ENCODE measurements around the gene TRIM72.
"Not testable (repeated sequence)": the region's sequence is repeated elsewhere in the genome, so short reads cannot be mapped to it uniquely, and the experiment has no call there.

The TRIM72 gene

DNA sequence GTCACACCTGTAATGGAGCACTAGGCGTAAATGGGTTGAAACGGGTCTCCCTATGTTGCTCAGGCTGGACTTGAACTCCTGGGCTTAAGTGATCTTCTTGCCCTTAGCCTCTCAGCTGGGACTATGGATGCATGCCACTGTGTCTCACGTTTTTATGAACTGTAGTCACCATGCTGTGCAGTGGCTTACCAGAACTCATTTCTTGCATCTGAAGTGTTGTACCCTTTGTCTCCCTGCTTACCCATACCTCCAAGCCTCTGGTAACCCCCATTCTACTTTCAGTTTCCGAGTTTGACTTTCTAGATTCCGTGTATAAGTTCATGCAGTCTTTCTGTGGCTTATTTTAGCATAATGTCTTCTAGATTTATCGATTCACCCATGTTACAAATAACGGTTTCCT lies 19.0 kb upstream of the TRIM72 start:
- H3K36me3 ChIP-seq (ENCODE audit: insufficient read depth, low read length) = peaks cover 70% of the 10 kb centered on the region
- H3K9ac ChIP-seq (ENCODE audit: insufficient read length) = no peak overlapping the region

DNA sequence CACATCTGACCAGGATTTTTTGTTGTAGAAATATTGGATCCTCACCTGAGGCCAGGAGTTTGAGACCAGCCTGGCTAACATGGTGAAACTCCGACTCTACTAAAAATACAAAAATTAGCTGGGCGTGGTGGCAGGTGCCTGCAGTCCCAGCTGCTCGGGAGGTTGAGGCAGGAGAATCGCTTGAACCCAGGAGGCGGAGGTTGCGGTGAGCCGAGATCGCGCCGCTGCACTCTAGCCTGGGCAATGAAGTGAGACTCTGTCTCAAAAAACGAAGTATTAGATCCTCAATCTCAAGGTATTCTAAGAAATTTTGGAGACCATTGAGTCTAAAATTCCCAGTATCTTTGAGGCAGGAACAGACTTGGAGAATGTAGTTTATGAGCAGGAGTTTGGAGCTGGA lies 18.1 kb upstream of the TRIM72 start:
- DNase-seq (ENCODE audit: low read depth, low spot score); H3K9ac ChIP-seq (ENCODE audit: insufficient read length); H3K4me3 ChIP-seq; H3K27ac ChIP-seq; H3K9me3 ChIP-seq (ENCODE audit: low read depth, low read length): not testable (repeated sequence)
- H3K36me3 ChIP-seq (ENCODE audit: insufficient read depth, low read length) = peaks cover 60% of the 10 kb centered on the region

More for the DNA sequence above, 19.0 kb upstream of the TRIM72 start:
- TF ChIP-seq POLR2AphosphoS5 (IDR thresholded peaks at IDR 0.05; ENCODE audit: borderline replicate concordance, low read depth, low read length) (no peak), FOXP2 (optimal IDR thresholded peaks at IDR 0.05; ENCODE audit: control extremely low read depth, extremely low read length, insufficient read depth) (no peak), EZH2 (IDR thresholded peaks at IDR 0.05) (no peak)
- no peak overlapping the region for H3K27ac ChIP-seq
- no peak overlapping the region for H3K4me3 ChIP-seq
- no peak for DNase-seq (ENCODE audit: low read depth, low spot score)
- H3K9me3 ChIP-seq (ENCODE audit: low read depth, low read length) = no peaks in the 10 kb centered on the region

DNA sequence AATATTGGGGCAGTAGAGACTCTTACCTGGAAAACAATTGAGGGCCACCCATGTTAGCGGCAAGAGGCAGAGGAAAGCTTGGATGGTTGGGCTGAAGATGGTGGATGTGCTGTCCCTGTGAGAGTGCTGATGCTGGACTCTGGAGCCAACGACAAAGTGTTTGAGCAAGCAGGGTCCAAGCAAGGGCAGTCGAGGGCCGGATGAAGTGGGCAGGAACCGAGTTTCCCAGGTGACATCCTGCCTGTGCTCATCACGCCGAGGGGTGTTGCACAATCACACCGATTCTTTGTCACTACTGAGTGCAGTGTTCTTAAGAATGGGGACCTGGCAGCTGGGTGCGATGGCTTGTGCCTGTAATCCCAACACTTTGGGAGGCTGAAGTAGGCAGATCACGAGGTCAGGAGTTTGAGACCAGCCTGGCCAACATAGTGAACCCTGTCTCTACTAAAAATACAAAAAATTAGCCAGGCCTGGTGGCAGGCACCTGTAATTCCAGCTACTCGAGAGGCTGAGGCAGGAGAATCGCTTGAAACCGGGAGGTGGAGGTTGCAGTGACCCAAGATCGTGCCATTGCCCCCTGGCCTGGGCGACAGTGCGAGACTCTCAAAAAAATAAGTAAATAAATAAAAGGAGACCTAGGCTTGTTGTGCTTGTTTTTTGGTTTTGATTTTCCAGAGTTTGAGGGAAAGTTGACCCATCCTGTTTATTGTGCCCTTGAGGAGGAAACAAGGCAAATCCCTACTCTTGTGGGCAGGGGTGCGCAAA lies 17.4 kb upstream of the TRIM72 start:
- TF ChIP-seq FOXP2 (optimal IDR thresholded peaks at IDR 0.05; ENCODE audit: control extremely low read depth, extremely low read length, insufficient read depth) (no peak), EZH2 (IDR thresholded peaks at IDR 0.05) (no peak), POLR2AphosphoS5 (IDR thresholded peaks at IDR 0.05; ENCODE audit: borderline replicate concordance, low read depth, low read length) (peak; percentile 27; the same call in 1 of the 2 replicates)
- H3K9ac ChIP-seq (ENCODE audit: insufficient read length) = no peak overlapping the region
- H3K9me3 ChIP-seq (ENCODE audit: low read depth, low read length) = no peaks in the 10 kb centered on the region
- H3K27ac ChIP-seq = no peak overlapping the region
- peaks cover 54% of the 10 kb centered on the region for H3K36me3 ChIP-seq (ENCODE audit: insufficient read depth, low read length)
- H3K4me3 ChIP-seq = no peak overlapping the region
- no peak for DNase-seq (ENCODE audit: low read depth, low spot score)

DNA sequence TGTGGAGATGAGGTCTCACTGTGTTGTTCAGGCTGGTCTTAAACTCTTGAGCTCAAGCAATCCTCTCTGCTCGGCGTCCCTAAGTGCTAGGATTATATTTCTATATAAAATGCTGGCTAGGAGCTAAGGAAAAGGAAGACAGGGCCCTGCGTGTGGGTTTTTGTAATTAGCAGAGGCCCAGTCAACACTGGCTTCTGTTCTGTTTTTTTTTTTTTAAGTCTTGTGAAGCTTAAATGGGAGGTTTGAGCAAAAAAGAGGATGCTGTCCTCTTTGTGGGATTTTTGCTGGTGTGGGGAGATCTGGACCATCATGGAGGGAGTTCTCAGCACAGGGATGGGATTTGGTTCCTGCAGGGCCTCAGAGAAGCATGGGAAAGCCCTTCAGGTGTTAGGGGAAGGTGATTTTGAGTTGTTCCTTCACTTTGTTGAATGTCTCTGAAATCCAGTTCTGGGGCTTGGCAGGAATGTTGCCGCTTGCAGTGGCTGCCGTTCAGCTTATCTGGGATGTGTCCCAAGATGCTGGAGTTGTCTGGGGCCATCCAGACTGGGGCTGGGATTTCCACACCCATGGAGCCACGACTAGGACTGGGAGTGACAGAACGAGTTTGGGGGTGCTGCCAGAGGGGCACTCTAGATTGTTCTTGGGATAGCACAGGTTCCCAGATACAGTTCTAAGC lies 15.6 kb upstream of the TRIM72 start:
- H3K36me3 ChIP-seq (ENCODE audit: insufficient read depth, low read length) = peaks cover 36% of the 10 kb centered on the region
- no peak overlapping the region for H3K9ac ChIP-seq (ENCODE audit: insufficient read length)
- H3K9me3 ChIP-seq (ENCODE audit: low read depth, low read length) = no peaks in the 10 kb centered on the region
- peak overlapping the region; percentile 60; the same call in 1 of the 2 replicates for H3K27ac ChIP-seq
- TF ChIP-seq EZH2 (IDR thresholded peaks at IDR 0.05) (no peak), POLR2AphosphoS5 (IDR thresholded peaks at IDR 0.05; ENCODE audit: borderline replicate concordance, low read depth, low read length) (no peak; the same call in none of the 2 replicates), FOXP2 (optimal IDR thresholded peaks at IDR 0.05; ENCODE audit: control extremely low read depth, extremely low read length, insufficient read depth) (no peak)
- no peak overlapping the region for H3K4me3 ChIP-seq
- no peak for DNase-seq (ENCODE audit: low read depth, low spot score)

DNA sequence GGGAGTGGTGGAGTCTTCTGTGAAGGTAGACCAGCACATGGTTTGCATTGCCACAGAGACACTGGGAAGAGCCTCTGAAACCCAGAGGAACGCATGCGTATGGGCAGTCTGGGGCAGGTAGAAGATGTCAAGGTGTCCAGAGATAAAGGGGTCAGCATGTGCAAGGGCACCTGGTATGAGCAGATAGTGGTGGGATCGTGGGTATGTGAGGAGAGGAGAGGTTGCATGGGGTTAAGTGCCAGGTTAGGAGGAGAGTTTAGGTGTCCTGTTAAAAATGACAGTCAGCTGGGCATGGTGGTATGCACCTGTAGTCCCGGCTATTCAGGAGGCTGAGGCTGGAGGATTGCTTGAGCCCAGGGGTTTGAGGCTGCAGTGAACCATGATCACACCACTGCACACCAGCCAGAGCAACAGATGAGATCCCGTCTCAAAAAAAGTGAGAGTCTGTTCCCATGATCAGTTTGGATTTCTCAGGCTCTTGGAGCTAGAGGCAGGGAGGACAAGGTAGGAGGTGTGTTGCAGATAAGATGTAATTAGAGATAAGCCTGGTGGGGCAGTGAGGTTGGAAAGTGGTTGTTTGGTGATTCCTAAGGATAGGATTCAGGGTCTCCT lies 14.4 kb upstream of the TRIM72 start:
- Histone ChIP-seq H3K27ac (peak overlapping the region; percentile 5; the same call in 1 of the 2 replicates), H3K9ac (ENCODE audit: insufficient read length) (no peak overlapping the region), H3K9me3 (ENCODE audit: low read depth, low read length) (no peaks in the 10 kb centered on the region), H3K36me3 (ENCODE audit: insufficient read depth, low read length) (peaks cover 24% of the 10 kb centered on the region), H3K4me3 (no peak overlapping the region)
- no peak for DNase-seq (ENCODE audit: low read depth, low spot score)
- peak; percentile 14; the same call in 1 of the 2 replicates for TF ChIP-seq POLR2AphosphoS5 (IDR thresholded peaks at IDR 0.05; ENCODE audit: borderline replicate concordance, low read depth, low read length)
- TF ChIP-seq EZH2 (IDR thresholded peaks at IDR 0.05) = no peak

DNA sequence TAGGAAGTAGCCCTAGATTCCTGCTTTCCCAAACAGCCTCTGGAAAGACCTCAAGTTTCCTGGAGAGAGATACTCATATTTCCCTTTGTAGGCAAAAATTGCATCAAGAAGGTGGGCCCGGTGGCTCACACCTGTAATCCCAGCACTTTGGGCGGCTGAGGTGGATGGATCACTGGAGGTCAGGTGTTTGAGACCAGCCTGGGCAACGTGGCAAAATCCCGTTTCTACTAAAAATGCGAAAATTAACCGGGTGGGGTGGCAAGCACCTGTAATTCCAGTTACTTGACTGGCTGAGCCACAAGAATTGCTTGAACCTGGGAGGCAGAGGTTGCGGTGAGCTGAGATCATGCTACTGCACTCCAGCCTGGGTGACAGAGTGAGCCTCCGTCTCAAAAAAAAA lies 13.8 kb upstream of the TRIM72 start:
- DNase-seq (ENCODE audit: low read depth, low spot score); H3K9ac ChIP-seq (ENCODE audit: insufficient read length); H3K4me3 ChIP-seq; H3K9me3 ChIP-seq (ENCODE audit: low read depth, low read length): not testable (repeated sequence)
- Histone ChIP-seq H3K27ac (peak overlapping the region; percentile 5; the same call in 1 of the 2 replicates), H3K36me3 (ENCODE audit: insufficient read depth, low read length) (peaks cover 18% of the 10 kb centered on the region)

DNA sequence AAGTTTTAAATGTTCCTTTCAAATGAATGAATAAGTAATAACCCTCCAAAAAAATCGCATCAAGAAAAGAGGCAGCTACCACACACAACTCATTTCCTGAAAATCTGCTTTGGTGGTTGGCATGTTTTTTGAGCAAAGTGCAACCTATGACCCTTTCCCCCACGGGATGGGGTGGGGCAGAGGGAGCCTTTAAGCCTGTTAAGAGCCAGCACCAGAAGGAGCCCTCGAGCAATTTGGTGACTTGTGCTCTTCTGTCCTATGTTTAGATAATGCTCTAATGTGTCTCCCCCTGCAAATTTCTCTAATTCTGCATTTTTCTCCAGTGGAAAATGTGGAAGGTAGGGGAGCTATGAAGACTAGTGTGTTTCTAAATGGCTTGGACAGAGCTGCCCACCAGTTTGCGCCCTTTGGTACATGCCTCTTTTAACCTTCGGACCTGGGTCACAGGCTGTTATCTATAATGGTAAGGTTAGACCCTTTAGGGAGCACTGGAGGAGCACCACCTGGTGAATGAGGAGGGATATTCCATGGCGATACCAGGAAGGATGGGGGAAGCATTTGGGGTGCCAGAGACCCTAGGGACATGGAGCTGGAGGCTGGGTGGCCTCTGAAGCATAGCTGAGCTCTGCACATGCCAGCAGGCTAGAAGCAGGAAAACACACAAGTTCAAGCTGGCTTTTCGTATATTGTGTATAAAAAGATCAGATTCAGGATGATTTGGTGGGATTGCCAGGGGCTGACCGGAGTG lies 12.9 kb upstream of the TRIM72 start:
- TF ChIP-seq FOXP2 (optimal IDR thresholded peaks at IDR 0.05; ENCODE audit: control extremely low read depth, extremely low read length, insufficient read depth) (no peak), POLR2AphosphoS5 (IDR thresholded peaks at IDR 0.05; ENCODE audit: borderline replicate concordance, low read depth, low read length) (peak; percentile 8; the same call in 1 of the 2 replicates), EZH2 (IDR thresholded peaks at IDR 0.05) (no peak)
- peaks cover 9% of the 10 kb centered on the region for H3K36me3 ChIP-seq (ENCODE audit: insufficient read depth, low read length)
- H3K27ac ChIP-seq = peak overlapping the region; percentile 5; the same call in 1 of the 2 replicates
- H3K4me3 ChIP-seq = no peak overlapping the region
- H3K9ac ChIP-seq (ENCODE audit: insufficient read length) = no peak overlapping the region
- no peaks in the 10 kb centered on the region for H3K9me3 ChIP-seq (ENCODE audit: low read depth, low read length)
- DNase-seq (ENCODE audit: low read depth, low spot score) = no peak
